ENCODE results near the gene GPR179. TPM values are rescaled to one million over a fixed set of nuclear protein-coding genes. Genes with fewer than 3 reads are reported as not detected.

The GPR179 gene
- total RNA-seq (not detected), polyA plus RNA-seq (under 1 TPM in 1 of 2 donors, not detected in 1; under 0.01 TPM)
- long read RNA-seq, donor 1: 0 reads
- long read RNA-seq, donor 2: 0 reads

- DNase-seq (no peak), ATAC-seq (ENCODE audit: low FRiP score) (no peak)
- no peaks in the 10 kb centered on the region for H3K27me3 ChIP-seq (ENCODE audit: control insufficient read depth in 1 of 2, insufficient read depth in 2 of 2, low read length in 1 of 2)
- no peak within 1 kb of the TSS for H3K4me3 ChIP-seq (ENCODE audit: low read length in 2 of 2)
- no peaks in the 10 kb centered on the region for H3K4me1 ChIP-seq (ENCODE audit: control insufficient read depth in 1 of 2, insufficient read depth in 2 of 2, low read length in 2 of 2)
- intact Hi-C loops (cut with DNase I): no loop called here
- 67 to 70% methylated on average over 18 of the region's 18 CpGs for WGBS, 2 donors
- H3K27ac ChIP-seq (ENCODE audit: low read depth in 1 of 2, low read length in 2 of 2): no peak within 1 kb of the TSS
- no peaks in the 10 kb centered on the region for H3K36me3 ChIP-seq (ENCODE audit: control insufficient read depth in 1 of 2, insufficient read depth in 2 of 2, low read length in 1 of 2)
- H3K9me3 ChIP-seq (ENCODE audit: control insufficient read depth, low read length): no peaks in the 10 kb centered on the region
Measured at GRCh38 chr17:38343608-38344419, at the start of gene GPR179. Gene GPR179 (minus strand): TSS chr17:38343956. CDS start chr17:38343789, 167 bp downstream.

GRCh38 chr17:38379448-38379847, 35.7 kb upstream of the GPR179 start:
- WGBS, 2 donors: 47 to 77% methylated on average over 1 of the region's 1 CpG
- intact Hi-C loops (cut with DNase I): no loop called here
- H3K4me1 ChIP-seq (ENCODE audit: control insufficient read depth in 1 of 2, insufficient read depth in 2 of 2, low read length in 2 of 2): no peaks in the 10 kb centered on the region
- H3K27me3 ChIP-seq (ENCODE audit: control insufficient read depth in 1 of 2, insufficient read depth in 2 of 2, low read length in 1 of 2): no peaks in the 10 kb centered on the region
- DNase-seq: no peak
- ATAC-seq (ENCODE audit: low FRiP score): no peak
- H3K9me3 ChIP-seq (ENCODE audit: control insufficient read depth, low read length): no peaks in the 10 kb centered on the region
- H3K27ac ChIP-seq (ENCODE audit: low read depth in 1 of 2, low read length in 2 of 2): no peak overlapping the region
- no peak overlapping the region for H3K4me3 ChIP-seq (ENCODE audit: low read length in 2 of 2)
- H3K36me3 ChIP-seq (ENCODE audit: control insufficient read depth in 1 of 2, insufficient read depth in 2 of 2, low read length in 1 of 2): peaks cover 2 to 6% of the 10 kb centered on the region in 2 donors

GRCh38 chr17:38369124-38369886, 25.5 kb upstream of the GPR179 start:
- intact Hi-C loops (cut with DNase I): loop anchor here in 1 of 2 donors (1.0 kb wide), 1 partner anchor 37 kb away; no protein-coding TSS in a partner anchor
- Histone ChIP-seq H3K27me3 (ENCODE audit: control insufficient read depth in 1 of 2, insufficient read depth in 2 of 2, low read length in 1 of 2) (no peaks in the 10 kb centered on the region), H3K4me1 (ENCODE audit: control insufficient read depth in 1 of 2, insufficient read depth in 2 of 2, low read length in 2 of 2) (no peaks in the 10 kb centered on the region), H3K36me3 (ENCODE audit: control insufficient read depth in 1 of 2, insufficient read depth in 2 of 2, low read length in 1 of 2) (peaks cover 10% of the 10 kb centered on the region in 2 donors), H3K27ac (ENCODE audit: low read depth in 1 of 2, low read length in 2 of 2) (no peak overlapping the region), H3K4me3 (ENCODE audit: low read length in 2 of 2) (no peak overlapping the region), H3K9me3 (ENCODE audit: control insufficient read depth, low read length) (no peaks in the 10 kb centered on the region)
- DNase-seq (no peak), ATAC-seq (ENCODE audit: low FRiP score) (no peak)
- WGBS, 2 donors: 89 to 91% methylated on average over 8 of the region's 8 CpGs

GRCh38 chr17:38364741-38365140, 21.0 kb upstream of the GPR179 start:
- H3K4me3 ChIP-seq (ENCODE audit: low read length in 2 of 2): no peak overlapping the region
- peaks cover 10% of the 10 kb centered on the region in 2 donors for H3K36me3 ChIP-seq (ENCODE audit: control insufficient read depth in 1 of 2, insufficient read depth in 2 of 2, low read length in 1 of 2)
- intact Hi-C loops (cut with DNase I): no loop called here
- H3K4me1 ChIP-seq (ENCODE audit: control insufficient read depth in 1 of 2, insufficient read depth in 2 of 2, low read length in 2 of 2): peaks cover 0 to 3% of the 10 kb centered on the region in 2 donors
- H3K27me3 ChIP-seq (ENCODE audit: control insufficient read depth in 1 of 2, insufficient read depth in 2 of 2, low read length in 1 of 2): no peaks in the 10 kb centered on the region
- DNase-seq (no peak), ATAC-seq (ENCODE audit: low FRiP score) (no peak)
- no peak overlapping the region for H3K27ac ChIP-seq (ENCODE audit: low read depth in 1 of 2, low read length in 2 of 2)
- WGBS, 2 donors: 90 to 91% methylated on average over 8 of the region's 8 CpGs
- H3K9me3 ChIP-seq (ENCODE audit: control insufficient read depth, low read length): no peaks in the 10 kb centered on the region

GRCh38 chr17:38363016-38363415, 19.3 kb upstream of the GPR179 start:
- no peak for ATAC-seq (ENCODE audit: low FRiP score)
- Histone ChIP-seq H3K4me1 (ENCODE audit: control insufficient read depth in 1 of 2, insufficient read depth in 2 of 2, low read length in 2 of 2) (peaks cover 2 to 12% of the 10 kb centered on the region in 2 donors), H3K4me3 (ENCODE audit: low read length in 2 of 2) (no peak overlapping the region), H3K27me3 (ENCODE audit: control insufficient read depth in 1 of 2, insufficient read depth in 2 of 2, low read length in 1 of 2) (no peaks in the 10 kb centered on the region), H3K9me3 (ENCODE audit: control insufficient read depth, low read length) (no peaks in the 10 kb centered on the region), H3K27ac (ENCODE audit: low read depth in 1 of 2, low read length in 2 of 2) (no peak overlapping the region), H3K36me3 (ENCODE audit: control insufficient read depth in 1 of 2, insufficient read depth in 2 of 2, low read length in 1 of 2) (peaks cover 2 to 6% of the 10 kb centered on the region in 2 donors)
- intact Hi-C loops (cut with DNase I): no loop called here
- WGBS, 2 donors: 93 to 95% methylated on average over 5 of the region's 5 CpGs
- DNase-seq: no peak

GRCh38 chr17:38361694-38362465, 18.1 kb upstream of the GPR179 start:
- no peak overlapping the region for H3K27ac ChIP-seq (ENCODE audit: low read depth in 1 of 2, low read length in 2 of 2)
- no peaks in the 10 kb centered on the region for H3K9me3 ChIP-seq (ENCODE audit: control insufficient read depth, low read length)
- no peaks in the 10 kb centered on the region for H3K27me3 ChIP-seq (ENCODE audit: control insufficient read depth in 1 of 2, insufficient read depth in 2 of 2, low read length in 1 of 2)
- intact Hi-C loops (cut with DNase I): no loop called here
- WGBS, 2 donors: 54 to 71% methylated on average over 5 of the region's 5 CpGs
- ATAC-seq (ENCODE audit: low FRiP score) (no peak), DNase-seq (no peak)
- H3K36me3 ChIP-seq (ENCODE audit: control insufficient read depth in 1 of 2, insufficient read depth in 2 of 2, low read length in 1 of 2): peaks cover 2 to 4% of the 10 kb centered on the region in 2 donors
- H3K4me1 ChIP-seq (ENCODE audit: control insufficient read depth in 1 of 2, insufficient read depth in 2 of 2, low read length in 2 of 2): peaks cover 3 to 12% of the 10 kb centered on the region in 2 donors
- H3K4me3 ChIP-seq (ENCODE audit: low read length in 2 of 2): no peak overlapping the region

- Histone ChIP-seq H3K9me3 (ENCODE audit: control insufficient read depth, low read length) (no peaks in the 10 kb centered on the region), H3K4me3 (ENCODE audit: low read length in 2 of 2) (no peak overlapping the region), H3K36me3 (ENCODE audit: control insufficient read depth in 1 of 2, insufficient read depth in 2 of 2, low read length in 1 of 2) (no peaks in the 10 kb centered on the region), H3K27ac (ENCODE audit: low read depth in 1 of 2, low read length in 2 of 2) (peak overlapping the region in 1 of 2 donors; percentile 68), H3K4me1 (ENCODE audit: control insufficient read depth in 1 of 2, insufficient read depth in 2 of 2, low read length in 2 of 2) (peaks cover 5 to 12% of the 10 kb centered on the region in 2 donors), H3K27me3 (ENCODE audit: control insufficient read depth in 1 of 2, insufficient read depth in 2 of 2, low read length in 1 of 2) (no peaks in the 10 kb centered on the region)
- DNase-seq: no peak
- WGBS, 2 donors: 19 to 20% methylated on average over 9 of the region's 9 CpGs
- intact Hi-C loops (cut with DNase I): no loop called here
- no peak for ATAC-seq (ENCODE audit: low FRiP score)
Measured at GRCh38 chr17:38358586-38359513, 15.1 kb upstream of the GPR179 start.

All from aorta (tissue), 5 donors.